Measurements from ENCODE around the gene PRKD1. TPM values are rescaled to one million over a fixed set of nuclear protein-coding genes. Genes with fewer than 3 reads are reported as not detected.
"Not testable (repeated sequence)": the region's sequence is repeated elsewhere in the genome, so short reads cannot be mapped to it uniquely, and the experiment has no call there.

The PRKD1 gene
- total RNA-seq, 1 donor = 28.6 TPM

GRCh38 chr14:29738950-29739349, 188.7 kb downstream of the PRKD1 start:
- Histone ChIP-seq H4K20me1 (ENCODE audit: insufficient read depth, low read length) (peaks cover 24% of the 10 kb centered on the region), H3K4me1 (ENCODE audit: insufficient read depth, low read length) (peaks cover 15% of the 10 kb centered on the region), H3K79me2 (ENCODE audit: insufficient read depth, low read length) (peaks cover 49% of the 10 kb centered on the region), H3K4me2 (ENCODE audit: insufficient read depth, low read length) (no peak overlapping the region), H2AFZ (ENCODE audit: low read length) (no peak overlapping the region), H3K27ac (ENCODE audit: low read depth, low read length) (no peak overlapping the region), H3K27me3 (ENCODE audit: insufficient read depth, low read length) (no peaks in the 10 kb centered on the region), H3K4me3 (ENCODE audit: insufficient read depth, low read length) (no peak overlapping the region), H3K9me3 (ENCODE audit: low read depth, low read length) (no peaks in the 10 kb centered on the region), H3K36me3 (ENCODE audit: insufficient read depth, low read length) (no peaks in the 10 kb centered on the region)
- no peak for DNase-seq (ENCODE audit: insufficient read length, low spot score, missing footprints)
- TF ChIP-seq CTCF (IDR thresholded peaks at IDR 0.05; ENCODE audit: extremely low read depth, low read depth, low read length) = no peak

- Histone ChIP-seq H4K20me1 (ENCODE audit: insufficient read depth, low read length) (peaks cover 21% of the 10 kb centered on the region), H3K36me3 (ENCODE audit: insufficient read depth, low read length) (no peaks in the 10 kb centered on the region), H3K27ac (ENCODE audit: low read depth, low read length) (no peak overlapping the region), H3K9me3 (ENCODE audit: low read depth, low read length) (no peaks in the 10 kb centered on the region), H3K27me3 (ENCODE audit: insufficient read depth, low read length) (no peaks in the 10 kb centered on the region), H2AFZ (ENCODE audit: low read length) (no peak overlapping the region), H3K4me2 (ENCODE audit: insufficient read depth, low read length) (no peak overlapping the region), H3K4me3 (ENCODE audit: insufficient read depth, low read length) (no peak overlapping the region), H3K4me1 (ENCODE audit: insufficient read depth, low read length) (peaks cover 15% of the 10 kb centered on the region), H3K79me2 (ENCODE audit: insufficient read depth, low read length) (peaks cover 43% of the 10 kb centered on the region)
- no peak for TF ChIP-seq CTCF (IDR thresholded peaks at IDR 0.05; ENCODE audit: extremely low read depth, low read depth, low read length)
- DNase-seq (ENCODE audit: insufficient read length, low spot score, missing footprints) = no peak
Measured at GRCh38 chr14:29738056-29738455, 189.6 kb downstream of the PRKD1 start.

GRCh38 chr14:29735459-29735858, 192.2 kb downstream of the PRKD1 start:
- H3K79me2 ChIP-seq (ENCODE audit: insufficient read depth, low read length) = peaks cover 27% of the 10 kb centered on the region
- no peaks in the 10 kb centered on the region for H3K27me3 ChIP-seq (ENCODE audit: insufficient read depth, low read length)
- H3K36me3 ChIP-seq (ENCODE audit: insufficient read depth, low read length) = no peaks in the 10 kb centered on the region
- no peak for DNase-seq (ENCODE audit: insufficient read length, low spot score, missing footprints)
- no peak for TF ChIP-seq CTCF (IDR thresholded peaks at IDR 0.05; ENCODE audit: extremely low read depth, low read depth, low read length)
- no peak overlapping the region for H2AFZ ChIP-seq (ENCODE audit: low read length)
- no peaks in the 10 kb centered on the region for H3K9me3 ChIP-seq (ENCODE audit: low read depth, low read length)
- no peak overlapping the region for H3K4me3 ChIP-seq (ENCODE audit: insufficient read depth, low read length)
- H3K4me2 ChIP-seq (ENCODE audit: insufficient read depth, low read length) = no peak overlapping the region
- H3K4me1 ChIP-seq (ENCODE audit: insufficient read depth, low read length) = no peaks in the 10 kb centered on the region
- H3K27ac ChIP-seq (ENCODE audit: low read depth, low read length) = no peak overlapping the region
- H4K20me1 ChIP-seq (ENCODE audit: insufficient read depth, low read length) = peaks cover 7% of the 10 kb centered on the region

GRCh38 chr14:29734732-29735131, 192.9 kb downstream of the PRKD1 start:
- Histone ChIP-seq H2AFZ (ENCODE audit: low read length) (no peak overlapping the region), H3K36me3 (ENCODE audit: insufficient read depth, low read length) (no peaks in the 10 kb centered on the region), H3K4me2 (ENCODE audit: insufficient read depth, low read length) (no peak overlapping the region), H3K4me3 (ENCODE audit: insufficient read depth, low read length) (no peak overlapping the region), H4K20me1 (ENCODE audit: insufficient read depth, low read length) (peaks cover 7% of the 10 kb centered on the region), H3K9me3 (ENCODE audit: low read depth, low read length) (no peaks in the 10 kb centered on the region), H3K4me1 (ENCODE audit: insufficient read depth, low read length) (no peaks in the 10 kb centered on the region), H3K79me2 (ENCODE audit: insufficient read depth, low read length) (peaks cover 27% of the 10 kb centered on the region), H3K27me3 (ENCODE audit: insufficient read depth, low read length) (no peaks in the 10 kb centered on the region), H3K27ac (ENCODE audit: low read depth, low read length) (no peak overlapping the region)
- TF ChIP-seq CTCF (IDR thresholded peaks at IDR 0.05; ENCODE audit: extremely low read depth, low read depth, low read length) = no peak
- DNase-seq (ENCODE audit: insufficient read length, low spot score, missing footprints) = no peak

GRCh38 chr14:29726560-29727331, 200.9 kb downstream of the PRKD1 start:
- H3K79me2 ChIP-seq (ENCODE audit: insufficient read depth, low read length) = peaks cover 27% of the 10 kb centered on the region
- H3K9me3 ChIP-seq (ENCODE audit: low read depth, low read length); H3K27me3 ChIP-seq (ENCODE audit: insufficient read depth, low read length); H2AFZ ChIP-seq (ENCODE audit: low read length); H4K20me1 ChIP-seq (ENCODE audit: insufficient read depth, low read length); DNase-seq (ENCODE audit: insufficient read length, low spot score, missing footprints): not testable (repeated sequence)
- peak overlapping the region; percentile 60 for H3K4me2 ChIP-seq (ENCODE audit: insufficient read depth, low read length)
- H3K27ac ChIP-seq (ENCODE audit: low read depth, low read length) = peak overlapping the region; percentile 74
- H3K4me3 ChIP-seq (ENCODE audit: insufficient read depth, low read length) = peak overlapping the region; percentile 22
- H3K36me3 ChIP-seq (ENCODE audit: insufficient read depth, low read length) = peaks cover 21% of the 10 kb centered on the region
- H3K4me1 ChIP-seq (ENCODE audit: insufficient read depth, low read length) = peaks cover 12% of the 10 kb centered on the region
